ENCODE results near the gene EFNA4.
A peak's percentile ranks its signal among the peaks of the same experiment; 100 is the strongest.

EFNA4 gene

GRCh38 chr1:155069551-155070157, 6.1 kb downstream of the EFNA4 start:
- no peak overlapping the region for H3K4me3 ChIP-seq (ENCODE audit: low read length)
- TF ChIP-seq, protein P1, sequence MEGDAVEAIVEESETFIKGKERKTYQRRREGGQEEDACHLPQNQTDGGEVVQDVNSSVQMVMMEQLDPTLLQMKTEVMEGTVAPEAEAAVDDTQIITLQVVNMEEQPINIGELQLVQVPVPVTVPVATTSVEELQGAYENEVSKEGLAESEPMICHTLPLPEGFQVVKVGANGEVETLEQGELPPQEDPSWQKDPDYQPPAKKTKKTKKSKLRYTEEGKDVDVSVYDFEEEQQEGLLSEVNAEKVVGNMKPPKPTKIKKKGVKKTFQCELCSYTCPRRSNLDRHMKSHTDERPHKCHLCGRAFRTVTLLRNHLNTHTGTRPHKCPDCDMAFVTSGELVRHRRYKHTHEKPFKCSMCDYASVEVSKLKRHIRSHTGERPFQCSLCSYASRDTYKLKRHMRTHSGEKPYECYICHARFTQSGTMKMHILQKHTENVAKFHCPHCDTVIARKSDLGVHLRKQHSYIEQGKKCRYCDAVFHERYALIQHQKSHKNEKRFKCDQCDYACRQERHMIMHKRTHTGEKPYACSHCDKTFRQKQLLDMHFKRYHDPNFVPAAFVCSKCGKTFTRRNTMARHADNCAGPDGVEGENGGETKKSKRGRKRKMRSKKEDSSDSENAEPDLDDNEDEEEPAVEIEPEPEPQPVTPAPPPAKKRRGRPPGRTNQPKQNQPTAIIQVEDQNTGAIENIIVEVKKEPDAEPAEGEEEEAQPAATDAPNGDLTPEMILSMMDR (conservative IDR thresholded peaks at IDR 0.05; ENCODE audit: low read depth, low read length), result no peak
- DNase-seq (ENCODE audit: low read depth), result no peak

DNA sequence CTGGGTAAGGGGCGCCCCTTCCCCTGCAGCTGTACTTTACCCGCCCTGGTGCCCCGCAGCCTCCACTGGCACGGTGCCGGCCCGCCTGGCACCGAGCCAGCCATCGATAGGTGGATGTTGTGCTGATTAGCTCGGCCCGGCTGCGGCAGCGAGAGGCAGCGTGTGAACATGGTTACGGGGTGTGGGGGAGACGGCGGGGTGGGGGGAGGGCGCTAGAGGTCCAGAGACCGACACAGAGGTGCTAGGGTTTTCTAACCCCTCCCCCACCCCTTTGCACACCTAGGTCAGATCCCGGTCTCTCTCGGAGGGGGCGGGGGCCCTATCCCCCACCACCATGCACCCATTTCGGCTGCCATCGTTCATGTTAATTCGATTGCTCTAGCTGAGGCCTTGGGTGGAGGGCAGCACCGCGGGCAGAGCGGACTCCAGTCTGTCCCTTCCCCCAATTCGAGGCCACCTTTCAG, 6.7 kb downstream of the EFNA4 start:
- TF ChIP-seq, protein P1 (conservative IDR thresholded peaks at IDR 0.05; ENCODE audit: low read depth, low read length), result no peak
- H3K4me3 ChIP-seq (ENCODE audit: low read length), result peak overlapping the region; percentile 56
- DNase-seq (ENCODE audit: low read depth), result no peak

DNA sequence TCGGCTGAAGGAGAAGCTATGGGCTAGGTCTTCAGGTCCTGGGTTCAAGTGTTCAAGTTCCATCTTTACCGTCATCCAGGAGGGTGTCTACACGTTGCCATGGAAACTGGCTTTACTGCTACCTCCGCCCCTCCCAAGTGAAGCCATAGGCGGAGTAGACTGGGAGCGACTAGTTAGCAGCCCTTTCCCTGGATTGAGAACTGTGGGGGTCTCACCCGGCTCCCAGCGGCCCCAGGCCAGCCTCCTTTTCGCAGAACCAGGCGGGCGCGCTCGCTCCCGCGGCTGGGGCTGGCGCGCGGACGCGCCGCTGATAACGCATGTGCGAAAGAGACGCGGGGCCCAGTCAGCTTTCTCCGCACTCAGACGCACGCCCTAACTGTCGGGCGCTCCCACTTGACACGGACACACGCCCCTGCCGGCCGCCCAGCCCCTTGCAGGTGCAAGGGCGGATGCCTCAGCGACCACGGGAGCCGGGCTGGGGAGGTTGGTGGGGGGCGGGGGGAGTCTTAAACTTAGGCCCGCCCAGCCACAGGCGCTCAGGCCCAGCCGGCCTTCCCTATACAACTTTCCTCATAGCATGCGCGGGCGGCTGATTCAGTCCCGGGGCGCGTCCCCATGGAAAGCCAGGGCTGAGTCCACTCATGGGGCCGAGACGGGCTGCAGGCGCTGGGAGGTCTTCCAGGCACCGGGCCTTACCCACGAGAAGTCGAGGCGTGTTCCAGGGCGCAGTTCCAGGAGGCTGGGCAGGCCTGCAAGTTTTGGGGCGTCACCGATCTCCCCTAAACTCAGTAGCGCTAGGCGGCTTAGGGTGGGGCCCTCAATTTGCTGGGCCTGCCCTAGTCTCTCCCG, 7.4 kb downstream of the EFNA4 start:
- no peak for DNase-seq (ENCODE audit: low read depth)
- H3K4me3 ChIP-seq (ENCODE audit: low read length), result peak overlapping the region; percentile 56
- TF ChIP-seq, protein P1 (conservative IDR thresholded peaks at IDR 0.05; ENCODE audit: low read depth, low read length), result peak; percentile 48

DNA sequence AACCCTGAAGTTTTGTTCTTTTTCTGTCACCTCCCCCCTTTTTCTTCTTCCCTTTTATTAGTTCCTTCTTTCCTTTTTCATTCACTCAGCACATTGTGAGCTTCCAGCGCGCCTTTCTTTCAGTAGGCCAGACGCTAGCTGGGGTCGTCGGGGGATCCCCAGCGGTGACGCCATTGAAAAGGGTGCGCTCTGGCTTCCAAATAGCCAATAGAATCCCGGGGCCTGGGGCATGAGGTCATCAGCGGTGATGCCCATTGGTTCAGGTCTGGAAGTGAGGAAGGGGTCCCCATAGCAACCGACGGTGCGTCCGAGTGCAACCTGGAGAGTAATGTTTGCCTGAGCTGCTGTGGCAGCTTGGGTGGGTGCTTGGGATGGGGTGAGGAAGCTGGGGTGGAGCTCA, 8.2 kb downstream of the EFNA4 start:
- no peak for DNase-seq (ENCODE audit: low read depth)
- TF ChIP-seq, protein P1 (conservative IDR thresholded peaks at IDR 0.05; ENCODE audit: low read depth, low read length), result no peak
- H3K4me3 ChIP-seq (ENCODE audit: low read length), result no peak overlapping the region

DNA sequence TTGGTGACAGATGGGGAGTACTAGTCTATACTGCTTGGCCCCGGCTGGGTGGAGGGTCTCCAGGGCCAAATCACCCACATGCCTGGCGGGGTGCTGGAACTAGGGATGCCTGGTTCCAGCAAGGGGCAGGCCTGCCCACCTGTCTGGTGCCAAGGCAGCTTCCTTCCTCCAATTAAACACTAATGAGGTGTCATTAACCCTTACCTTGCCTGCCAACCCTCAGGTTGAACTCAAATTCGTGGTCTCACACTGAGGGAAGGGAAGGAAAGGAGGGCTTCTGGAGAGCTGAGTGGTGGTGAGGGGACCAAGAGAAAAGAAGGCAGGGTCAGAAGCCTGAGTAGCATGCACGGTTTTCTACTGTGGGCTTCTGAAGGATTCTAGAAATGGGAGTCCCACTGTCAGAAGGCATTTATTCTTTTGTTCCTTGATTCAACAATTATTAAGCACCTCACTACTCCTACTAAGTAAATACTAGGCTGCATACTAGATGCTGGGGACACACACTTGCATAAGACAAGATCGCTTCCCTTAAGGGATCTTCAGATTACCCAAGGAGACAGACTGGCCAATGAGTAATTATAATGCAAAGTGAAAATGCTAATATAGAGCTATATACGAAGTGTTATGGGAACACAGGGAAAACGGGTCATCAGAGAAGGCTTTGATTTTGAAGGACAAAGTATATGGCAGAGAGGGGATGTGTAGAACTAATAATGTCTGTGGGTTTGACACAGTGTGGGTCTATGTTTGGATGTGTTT, 9.2 kb downstream of the EFNA4 start:
- TF ChIP-seq, protein P1 (conservative IDR thresholded peaks at IDR 0.05; ENCODE audit: low read depth, low read length), result no peak
- no peak for DNase-seq (ENCODE audit: low read depth)
- no peak overlapping the region for H3K4me3 ChIP-seq (ENCODE audit: low read length)

- H3K4me3 ChIP-seq (ENCODE audit: low read length), result no peak overlapping the region
- DNase-seq (ENCODE audit: low read depth), result no peak
- TF ChIP-seq, protein P1 (conservative IDR thresholded peaks at IDR 0.05; ENCODE audit: low read depth, low read length), result no peak
Measured at GRCh38 chr1:155073377-155074242, 10.1 kb downstream of the EFNA4 start.
